CD4-positive, alpha-beta T cell treated with Interleukin-10 for 1 hour (primary cell): ENCODE measurements around the gene S100A12.

Experiments
- DNase-seq: peaks from one replicate; pipeline ENCODE4 v3.0.0-alpha.2; 2020

The S100A12 gene

GRCh38 chr1:153396461-153396860 lies 21.0 kb upstream of the S100A12 start:
- DNase-seq, result no peak

- no peak for DNase-seq
These were observed 20.4 kb upstream of the S100A12 start for GRCh38 chr1:153395776-153396175.

- DNase-seq, result no peak
These were observed 19.8 kb upstream of the S100A12 start for GRCh38 chr1:153395136-153395685.

GRCh38 chr1:153394391-153394790 lies 19.0 kb upstream of the S100A12 start:
- DNase-seq, result no peak

- no peak for DNase-seq
These were observed 18.5 kb upstream of the S100A12 start for GRCh38 chr1:153393926-153394325.

GRCh38 chr1:153392822-153393221 lies 17.4 kb upstream of the S100A12 start:
- no peak for DNase-seq

GRCh38 chr1:153392258-153392657 lies 16.8 kb upstream of the S100A12 start:
- DNase-seq, result no peak

- DNase-seq, result no peak
These were observed 15.7 kb upstream of the S100A12 start, which contains the start of gene S100A8 for GRCh38 chr1:153390938-153391710. Gene S100A8 (minus strand): TSS chr1:153391073. CDS start chr1:153390535, 538 bp downstream.

GRCh38 chr1:153389973-153390879 lies 14.8 kb upstream of the S100A12 start:
- DNase-seq, result no peak

- DNase-seq, result no peak
These were observed 14.0 kb upstream of the S100A12 start for GRCh38 chr1:153389401-153389800.

GRCh38 chr1:153387785-153388184 lies 12.4 kb upstream of the S100A12 start:
- DNase-seq, result no peak

- DNase-seq, result no peak
These were observed 11.6 kb upstream of the S100A12 start for GRCh38 chr1:153387001-153387400.

GRCh38 chr1:153386500-153386901 lies 11.1 kb upstream of the S100A12 start:
- DNase-seq, result no peak

- no peak for DNase-seq
These were observed 9.6 kb upstream of the S100A12 start for GRCh38 chr1:153384958-153385580.

GRCh38 chr1:153380711-153381110 lies 5.3 kb upstream of the S100A12 start:
- DNase-seq, result no peak

GRCh38 chr1:153379591-153379990 lies 4.2 kb upstream of the S100A12 start:
- no peak for DNase-seq

- DNase-seq, result no peak
These were observed 1.4 kb downstream of the S100A12 start for GRCh38 chr1:153374071-153374470.

- no peak for DNase-seq
These were observed 2.9 kb downstream of the S100A12 start for GRCh38 chr1:153372571-153372970.

GRCh38 chr1:153371231-153371630 lies 4.2 kb downstream of the S100A12 start:
- DNase-seq, result no peak

GRCh38 chr1:153370146-153370545 lies 5.3 kb downstream of the S100A12 start:
- DNase-seq, result no peak

GRCh38 chr1:153368495-153368894 lies 6.9 kb downstream of the S100A12 start:
- DNase-seq, result no peak

GRCh38 chr1:153367090-153367489 lies 8.3 kb downstream of the S100A12 start:
- DNase-seq, result no peak

GRCh38 chr1:153366261-153366660 lies 9.2 kb downstream of the S100A12 start:
- DNase-seq, result no peak
